ENCODE results near the gene RSPH3. TPM values are rescaled to one million over a fixed set of nuclear protein-coding genes. Genes with fewer than 3 reads are reported as not detected.
"Not testable (repeated sequence)": the region's sequence is repeated elsewhere in the genome, so short reads cannot be mapped to it uniquely, and the experiment has no call there.

RSPH3 gene
- total RNA-seq, 2 donors from 2014 or later: 6.1 to 6.3 TPM

- not testable (repeated sequence) for H3K4me3 Mint-ChIP-seq; DNase-seq; H3K27ac Mint-ChIP-seq; H3K9me3 Mint-ChIP-seq; H3K27me3 Mint-ChIP-seq (ENCODE audit: low read depth); ATAC-seq (replicated peaks in 1 of 2)
- H3K36me3 Mint-ChIP-seq (ENCODE audit: insufficient read depth in 2 of 2): peaks cover 11 to 24% of the 10 kb centered on the region in 2 donors
- peaks cover 52% of the 10 kb centered on the region for H3K4me1 Mint-ChIP-seq (ENCODE audit: low read depth)
These were observed 10.3 kb downstream of the RSPH3 start for GRCh38 chr6:158989711-158990110.

GRCh38 chr6:158988477-158988876 is 11.5 kb downstream of the RSPH3 start:
- H3K9me3 Mint-ChIP-seq: peaks cover 4% of the 10 kb centered on the region in 2 donors
- no peaks in the 10 kb centered on the region for H3K27me3 Mint-ChIP-seq (ENCODE audit: low read depth)
- H3K4me1 Mint-ChIP-seq (ENCODE audit: low read depth): peaks cover 46% of the 10 kb centered on the region
- DNase-seq (no peak), ATAC-seq (replicated peaks in 1 of 2) (no peak)
- peak overlapping the region; percentile 30 for H3K27ac Mint-ChIP-seq
- peaks cover 10 to 21% of the 10 kb centered on the region in 2 donors for H3K36me3 Mint-ChIP-seq (ENCODE audit: insufficient read depth in 2 of 2)
- H3K4me3 Mint-ChIP-seq: peak overlapping the region in 1 of 2 donors; percentile 6

GRCh38 chr6:158987657-158988056 is 12.3 kb downstream of the RSPH3 start:
- DNase-seq (no peak), ATAC-seq (replicated peaks in 1 of 2) (peak; percentile 87 to 91)
- peak overlapping the region in 1 of 2 donors; percentile 51 for H3K4me3 Mint-ChIP-seq
- peaks cover 10 to 20% of the 10 kb centered on the region in 2 donors for H3K36me3 Mint-ChIP-seq (ENCODE audit: insufficient read depth in 2 of 2)
- no peaks in the 10 kb centered on the region for H3K27me3 Mint-ChIP-seq (ENCODE audit: low read depth)
- H3K4me1 Mint-ChIP-seq (ENCODE audit: low read depth): peaks cover 43% of the 10 kb centered on the region
- peaks cover 4% of the 10 kb centered on the region in 2 donors for H3K9me3 Mint-ChIP-seq
- peak overlapping the region; percentile 26 for H3K27ac Mint-ChIP-seq

- Mint-ChIP-seq H3K36me3 (ENCODE audit: insufficient read depth in 2 of 2) (no peaks in the 10 kb centered on the region), H3K27ac (no peak overlapping the region), H3K4me1 (ENCODE audit: low read depth) (no peaks in the 10 kb centered on the region), H3K4me3 (no peak overlapping the region), H3K27me3 (ENCODE audit: low read depth) (no peaks in the 10 kb centered on the region), H3K9me3 (no peaks in the 10 kb centered on the region)
- ATAC-seq (replicated peaks in 1 of 2) (no peak), DNase-seq (no peak)
These were observed 21.2 kb downstream of the RSPH3 start for GRCh38 chr6:158978757-158979156.

- DNase-seq: no peak
- H3K27ac Mint-ChIP-seq: no peak overlapping the region
- H3K4me3 Mint-ChIP-seq: no peak overlapping the region
- no peak for ATAC-seq (replicated peaks in 1 of 2)
- no peaks in the 10 kb centered on the region for H3K27me3 Mint-ChIP-seq (ENCODE audit: low read depth)
- no peaks in the 10 kb centered on the region for H3K9me3 Mint-ChIP-seq
- no peaks in the 10 kb centered on the region for H3K4me1 Mint-ChIP-seq (ENCODE audit: low read depth)
- H3K36me3 Mint-ChIP-seq (ENCODE audit: insufficient read depth in 2 of 2): no peaks in the 10 kb centered on the region
These were observed 22.6 kb downstream of the RSPH3 start for GRCh38 chr6:158977382-158977781.

- DNase-seq (no peak), ATAC-seq (replicated peaks in 1 of 2) (peak; percentile 32 to 53)
- peaks cover 7 to 15% of the 10 kb centered on the region in 2 donors for H3K36me3 Mint-ChIP-seq (ENCODE audit: insufficient read depth in 2 of 2)
- no peaks in the 10 kb centered on the region for H3K27me3 Mint-ChIP-seq (ENCODE audit: low read depth)
- peaks cover 5% of the 10 kb centered on the region for H3K4me1 Mint-ChIP-seq (ENCODE audit: low read depth)
- H3K4me3 Mint-ChIP-seq: no peak overlapping the region
- peaks cover 4 to 11% of the 10 kb centered on the region in 2 donors for H3K9me3 Mint-ChIP-seq
- H3K27ac Mint-ChIP-seq: no peak overlapping the region
These were observed 27.5 kb downstream of the RSPH3 start for GRCh38 chr6:158972241-158973233.

GRCh38 chr6:158970640-158971275 is 29.2 kb downstream of the RSPH3 start:
- peaks cover 7 to 18% of the 10 kb centered on the region in 2 donors for H3K36me3 Mint-ChIP-seq (ENCODE audit: insufficient read depth in 2 of 2)
- peaks cover 5 to 12% of the 10 kb centered on the region in 2 donors for H3K9me3 Mint-ChIP-seq
- peaks cover 5% of the 10 kb centered on the region for H3K4me1 Mint-ChIP-seq (ENCODE audit: low read depth)
- no peak overlapping the region for H3K27ac Mint-ChIP-seq
- no peak overlapping the region for H3K4me3 Mint-ChIP-seq
- ATAC-seq (replicated peaks in 1 of 2): no peak
- no peak for DNase-seq
- no peaks in the 10 kb centered on the region for H3K27me3 Mint-ChIP-seq (ENCODE audit: low read depth)

GRCh38 chr6:158969148-158969547 is 30.9 kb downstream of the RSPH3 start:
- Mint-ChIP-seq H3K9me3 (peaks cover 5 to 12% of the 10 kb centered on the region in 2 donors), H3K4me1 (ENCODE audit: low read depth) (peaks cover 5% of the 10 kb centered on the region), H3K27me3 (ENCODE audit: low read depth) (no peaks in the 10 kb centered on the region), H3K4me3 (no peak overlapping the region), H3K27ac (no peak overlapping the region), H3K36me3 (ENCODE audit: insufficient read depth in 2 of 2) (peaks cover 7 to 18% of the 10 kb centered on the region in 2 donors)
- no peak for ATAC-seq (replicated peaks in 1 of 2)
- no peak for DNase-seq

GRCh38 chr6:158963020-158963808 is 36.8 kb downstream of the RSPH3 start:
- Mint-ChIP-seq H3K4me3 (no peak overlapping the region), H3K9me3 (peaks cover 1 to 4% of the 10 kb centered on the region in 2 donors), H3K27ac (no peak overlapping the region), H3K36me3 (ENCODE audit: insufficient read depth in 2 of 2) (peaks cover 0 to 6% of the 10 kb centered on the region in 2 donors), H3K4me1 (ENCODE audit: low read depth) (no peaks in the 10 kb centered on the region), H3K27me3 (ENCODE audit: low read depth) (no peaks in the 10 kb centered on the region)
- ATAC-seq (replicated peaks in 1 of 2): no peak
- no peak for DNase-seq

- H3K9me3 Mint-ChIP-seq: peaks cover 0 to 1% of the 10 kb centered on the region in 2 donors
- DNase-seq (no peak), ATAC-seq (replicated peaks in 1 of 2) (no peak)
- H3K4me1 Mint-ChIP-seq (ENCODE audit: low read depth): no peaks in the 10 kb centered on the region
- peaks cover 0 to 3% of the 10 kb centered on the region in 2 donors for H3K36me3 Mint-ChIP-seq (ENCODE audit: insufficient read depth in 2 of 2)
- no peak overlapping the region for H3K27ac Mint-ChIP-seq
- H3K27me3 Mint-ChIP-seq (ENCODE audit: low read depth): no peaks in the 10 kb centered on the region
- no peak overlapping the region for H3K4me3 Mint-ChIP-seq
These were observed 37.6 kb downstream of the RSPH3 start for GRCh38 chr6:158962371-158962770.

GRCh38 chr6:158960026-158960425 is 40.0 kb downstream of the RSPH3 start:
- Mint-ChIP-seq H3K4me3 (no peak overlapping the region), H3K4me1 (ENCODE audit: low read depth) (peaks cover 6% of the 10 kb centered on the region), H3K27me3 (ENCODE audit: low read depth) (no peaks in the 10 kb centered on the region), H3K27ac (no peak overlapping the region), H3K36me3 (ENCODE audit: insufficient read depth in 2 of 2) (no peaks in the 10 kb centered on the region), H3K9me3 (peaks cover 0 to 2% of the 10 kb centered on the region in 2 donors)
- DNase-seq: no peak
- ATAC-seq (replicated peaks in 1 of 2): no peak

- Mint-ChIP-seq H3K4me1 (ENCODE audit: low read depth) (peaks cover 10% of the 10 kb centered on the region), H3K27ac (no peak overlapping the region), H3K9me3 (peaks cover 0 to 2% of the 10 kb centered on the region in 2 donors)
These were observed 40.5 kb downstream of the RSPH3 start for GRCh38 chr6:158959552-158959951.

More at GRCh38 chr6:158959552-158959951, 40.5 kb downstream of the RSPH3 start:
- Mint-ChIP-seq H3K36me3 (ENCODE audit: insufficient read depth in 2 of 2) (no peaks in the 10 kb centered on the region), H3K4me3 (no peak overlapping the region), H3K27me3 (ENCODE audit: low read depth) (no peaks in the 10 kb centered on the region)
- no peak for DNase-seq
- ATAC-seq (replicated peaks in 1 of 2): no peak

All from activated T-cell treated with anti-CD3 and anti-CD28 coated beads, Interleukin-2, amount 50 U/mL, for 72 hours (primary cell).